Dendritic cell treated with granulocyte-macrophage colony-stimulating factor and Interleukin-4, amounts not matched to agents 40 ng/mL and 50 ng/mL, for 4 days (primary cell): ENCODE results near the gene RPL14.

Experiments
- H3K27ac Mint-ChIP-seq: one replicate; pipeline ENCODE4 v1.8.0; 2022; ENCODE audit warnings: mild to moderate bottlenecking, mixed read lengths
- H3K27me3 Mint-ChIP-seq: one replicate; pipeline ENCODE4 v1.8.0; 2022; ENCODE audit warnings: mild to moderate bottlenecking, mixed read lengths
- H3K36me3 Mint-ChIP-seq: one replicate; pipeline ENCODE4 v1.8.0; 2022; ENCODE audit warnings: low read depth, mixed read lengths
- H3K4me1 Mint-ChIP-seq: one replicate; pipeline ENCODE4 v1.8.0; 2022; ENCODE audit warnings: low read depth, mixed read lengths
- H3K4me3 Mint-ChIP-seq: one replicate; pipeline ENCODE4 v1.8.0; 2022; ENCODE audit warnings: mild to moderate bottlenecking, moderate library complexity, mixed read lengths
- H3K9me3 Mint-ChIP-seq: one replicate; pipeline ENCODE4 v1.8.0; 2022; ENCODE audit warnings: mixed read lengths
- intact Hi-C: fragments of 100-400 bp; cut with micrococcal nuclease; formaldehyde crosslinking; loops from one replicate; pipeline ENCODE4 v1.15.0; 2022

Gene RPL14

DNA sequence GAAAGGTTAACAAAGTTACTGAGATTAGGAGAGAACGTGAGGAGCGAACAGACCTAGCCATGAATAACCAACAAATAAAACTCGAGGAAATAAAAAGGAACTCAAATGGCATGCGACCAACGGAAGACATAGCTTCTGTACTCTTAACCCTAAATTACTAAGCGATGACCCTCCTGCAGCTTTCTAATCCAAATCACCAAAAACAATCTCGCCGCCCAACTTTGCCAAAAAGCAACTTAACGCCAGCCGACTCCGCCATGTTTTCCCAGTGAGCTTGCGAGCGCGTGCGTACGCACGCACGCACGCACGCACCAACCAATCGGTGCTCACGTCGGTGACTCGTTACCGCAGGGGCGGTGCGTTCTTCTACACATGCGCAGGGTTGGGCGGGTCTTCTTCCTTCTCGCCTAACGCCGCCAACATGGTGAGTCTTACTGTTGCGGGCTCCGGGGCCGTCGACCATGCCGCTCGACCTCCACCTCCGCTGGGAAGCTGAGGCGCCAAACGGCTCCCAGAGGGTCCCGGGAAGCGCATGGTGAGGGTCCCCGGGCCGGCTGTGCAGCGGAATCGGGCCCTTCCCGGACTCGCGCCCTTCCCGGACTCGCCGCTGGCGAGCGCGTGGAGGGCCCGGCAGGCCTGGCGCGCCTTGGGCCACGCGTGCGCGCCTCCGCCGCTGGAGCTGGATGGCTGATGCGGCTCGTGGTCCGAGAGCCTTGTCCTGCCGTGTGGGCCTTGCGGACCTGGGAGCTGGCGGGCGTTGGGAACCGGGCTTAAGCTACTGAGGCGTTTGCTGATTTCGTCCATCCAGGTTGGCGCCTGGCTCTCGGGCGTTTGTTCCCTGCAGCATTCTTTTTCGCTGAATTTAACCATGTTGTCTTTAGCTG lies at the start of gene RPL14:
Gene RPL14, plus strand, starts transcription at position 400 of the 884 bp plus-strand sequence. Its CDS starts 133 bp downstream, at position 533.
- peaks cover 2% of the 10 kb centered on the region for H3K27me3 Mint-ChIP-seq
- peak within 1 kb of the TSS; percentile 81 for H3K4me3 Mint-ChIP-seq
- H3K27ac Mint-ChIP-seq = peak within 1 kb of the TSS; percentile 88
- intact Hi-C loops = loop anchor here (1.0 to 2.0 kb wide), 2 partner anchors 20 to 67 kb away; partner anchors contain the start of genes ZNF619 and ZNF621
- no peaks in the 10 kb centered on the region for H3K9me3 Mint-ChIP-seq
- H3K36me3 Mint-ChIP-seq = peaks cover 67% of the 10 kb centered on the region
- H3K4me1 Mint-ChIP-seq = peaks cover 30% of the 10 kb centered on the region

DNA sequence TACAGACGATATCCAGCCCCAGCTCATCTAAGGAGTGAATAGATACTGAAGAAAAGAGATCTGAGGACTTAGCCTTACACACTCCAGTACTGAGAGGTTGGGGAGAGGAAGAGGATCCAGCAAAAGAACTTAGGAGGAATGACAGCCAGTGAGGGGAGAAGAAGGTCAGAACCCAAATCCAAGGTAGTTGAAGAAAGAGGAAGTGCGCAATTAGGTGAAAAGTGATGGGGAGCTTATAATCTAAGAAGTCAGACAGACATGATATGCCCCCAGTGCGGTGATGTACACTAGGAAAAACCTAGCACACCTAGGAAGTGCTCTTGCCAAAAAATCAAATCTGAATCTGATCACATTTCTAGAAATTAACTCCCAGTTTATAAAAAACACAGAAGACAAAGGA lies 49.5 kb upstream of the RPL14 start:
- H3K4me1 Mint-ChIP-seq = no peaks in the 10 kb centered on the region
- H3K27me3 Mint-ChIP-seq = no peaks in the 10 kb centered on the region
- H3K27ac Mint-ChIP-seq = no peak overlapping the region
- H3K36me3 Mint-ChIP-seq = no peaks in the 10 kb centered on the region
- intact Hi-C loops = no loop called here
- no peaks in the 10 kb centered on the region for H3K9me3 Mint-ChIP-seq
- H3K4me3 Mint-ChIP-seq = no peak overlapping the region

DNA sequence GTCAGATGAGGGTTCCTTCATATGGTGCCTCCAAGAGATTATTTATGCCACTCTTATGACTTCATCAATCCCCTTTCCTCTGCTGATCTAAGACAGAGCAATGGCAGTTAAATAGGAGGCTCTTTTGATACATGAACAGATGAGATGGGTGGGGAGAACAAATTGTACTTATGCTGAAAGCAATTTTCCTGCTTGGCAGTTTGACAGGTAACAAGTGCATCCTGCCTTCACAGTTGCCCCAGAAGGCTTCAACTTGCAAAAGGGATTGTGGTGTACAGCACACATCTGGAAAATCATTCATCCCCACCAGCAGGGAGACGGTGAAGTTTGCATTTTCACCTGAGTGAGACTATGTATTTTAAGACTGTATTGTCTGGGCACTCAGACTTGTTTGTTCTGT lies 42.9 kb upstream of the RPL14 start:
- Mint-ChIP-seq H3K27ac (no peak overlapping the region), H3K4me3 (no peak overlapping the region), H3K9me3 (no peaks in the 10 kb centered on the region), H3K4me1 (no peaks in the 10 kb centered on the region), H3K36me3 (no peaks in the 10 kb centered on the region), H3K27me3 (peaks cover 3% of the 10 kb centered on the region)
- intact Hi-C loops = no loop called here

DNA sequence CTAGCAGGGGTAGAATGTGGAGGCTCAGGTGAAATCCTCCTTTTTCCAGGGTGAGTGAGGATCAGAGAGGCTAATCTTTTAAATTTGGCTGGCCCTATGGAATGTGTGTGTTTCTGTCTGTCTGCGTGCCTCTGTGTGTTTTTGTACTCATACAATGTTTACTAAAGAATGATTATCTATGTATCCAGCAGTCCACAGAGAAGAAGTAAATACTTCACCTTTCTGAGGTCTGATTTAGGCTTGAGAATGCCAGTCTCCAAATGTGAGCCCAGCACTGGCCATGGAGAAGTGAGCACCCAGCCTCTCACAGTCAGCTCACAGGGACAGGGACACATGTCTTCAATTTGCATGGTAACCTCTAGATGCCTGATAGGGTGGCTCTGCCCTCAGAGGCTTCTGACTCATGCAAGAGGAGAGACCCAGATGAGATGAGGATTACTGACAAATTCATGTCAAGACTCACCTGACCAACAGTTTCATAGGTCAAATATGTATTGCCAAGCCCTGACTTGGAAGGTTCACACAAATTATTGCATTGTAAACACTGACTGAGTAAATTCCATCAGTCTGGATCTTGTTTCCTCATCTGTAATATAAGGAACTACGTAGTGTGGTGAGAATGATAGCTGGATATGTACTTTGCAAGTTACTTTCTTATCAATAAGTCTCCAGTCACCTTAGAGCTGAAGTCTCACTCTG lies 39.1 kb upstream of the RPL14 start:
- intact Hi-C loops = no loop called here
- peaks cover 5% of the 10 kb centered on the region for H3K36me3 Mint-ChIP-seq

DNA sequence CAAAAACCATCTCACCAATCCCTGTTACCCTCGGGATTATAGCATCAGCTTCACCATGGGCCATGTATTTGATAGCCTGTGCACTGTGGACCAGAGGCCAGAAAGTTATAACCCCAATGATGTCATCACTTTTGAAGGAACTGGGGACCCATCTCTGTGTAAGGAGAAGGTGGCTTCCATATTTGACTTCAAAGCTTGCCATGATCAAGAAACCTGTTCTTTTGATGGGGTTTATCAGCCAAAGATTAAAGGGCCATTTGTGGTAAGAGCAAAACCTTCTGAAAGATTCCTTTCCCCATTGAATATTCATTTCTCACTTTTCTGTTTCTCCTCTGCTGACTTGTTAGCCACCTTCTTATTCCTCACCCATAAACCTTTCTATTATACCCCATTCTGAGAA lies 34.3 kb upstream of the RPL14 start:
- intact Hi-C loops = no loop called here

More for the DNA sequence above, 39.1 kb upstream of the RPL14 start:
- H3K4me3 Mint-ChIP-seq = no peak overlapping the region
- no peak overlapping the region for H3K27ac Mint-ChIP-seq
- no peaks in the 10 kb centered on the region for H3K4me1 Mint-ChIP-seq
- H3K9me3 Mint-ChIP-seq = no peaks in the 10 kb centered on the region
- H3K27me3 Mint-ChIP-seq = peaks cover 3% of the 10 kb centered on the region

DNA sequence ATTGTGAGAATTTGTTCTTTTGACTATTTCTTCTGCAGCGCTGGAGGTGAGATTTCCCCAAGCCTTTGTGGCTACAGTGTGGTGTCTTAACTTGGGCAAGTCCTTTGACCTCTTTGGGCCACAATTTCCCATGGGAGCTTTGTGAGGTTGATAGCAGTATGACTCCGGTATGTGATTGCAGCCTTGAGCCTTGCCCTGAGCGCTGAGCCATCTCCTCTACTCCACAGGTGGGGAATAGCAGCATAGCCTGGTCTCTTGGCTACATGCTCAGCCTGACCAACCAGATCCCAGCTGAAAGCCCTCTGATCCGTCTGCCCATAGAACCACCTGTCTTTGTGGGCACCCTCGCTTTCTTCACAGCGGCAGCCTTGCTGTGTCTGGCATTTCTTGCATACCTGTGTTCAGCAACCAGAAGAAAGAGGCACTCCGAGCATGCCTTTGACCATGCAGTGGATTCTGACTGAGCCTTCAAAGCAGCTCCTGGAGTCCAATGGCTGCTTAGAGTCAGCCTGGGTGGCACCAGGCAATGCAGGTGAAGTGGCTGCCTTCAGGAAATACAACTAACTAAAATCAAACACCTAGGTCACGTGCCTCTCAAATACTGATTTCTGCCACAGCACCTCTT lies 30.0 kb upstream of the RPL14 start:
- H3K27me3 Mint-ChIP-seq = no peaks in the 10 kb centered on the region
- H3K36me3 Mint-ChIP-seq = peaks cover 20% of the 10 kb centered on the region
- intact Hi-C loops = no loop called here
- no peak overlapping the region for H3K27ac Mint-ChIP-seq
- no peak overlapping the region for H3K4me3 Mint-ChIP-seq
- H3K4me1 Mint-ChIP-seq = no peaks in the 10 kb centered on the region
- no peaks in the 10 kb centered on the region for H3K9me3 Mint-ChIP-seq

More for the DNA sequence above, 34.3 kb upstream of the RPL14 start:
- H3K4me1 Mint-ChIP-seq = no peaks in the 10 kb centered on the region
- no peak overlapping the region for H3K27ac Mint-ChIP-seq
- no peak overlapping the region for H3K4me3 Mint-ChIP-seq
- H3K36me3 Mint-ChIP-seq = peaks cover 15% of the 10 kb centered on the region
- H3K9me3 Mint-ChIP-seq = no peaks in the 10 kb centered on the region
- H3K27me3 Mint-ChIP-seq = no peaks in the 10 kb centered on the region

DNA sequence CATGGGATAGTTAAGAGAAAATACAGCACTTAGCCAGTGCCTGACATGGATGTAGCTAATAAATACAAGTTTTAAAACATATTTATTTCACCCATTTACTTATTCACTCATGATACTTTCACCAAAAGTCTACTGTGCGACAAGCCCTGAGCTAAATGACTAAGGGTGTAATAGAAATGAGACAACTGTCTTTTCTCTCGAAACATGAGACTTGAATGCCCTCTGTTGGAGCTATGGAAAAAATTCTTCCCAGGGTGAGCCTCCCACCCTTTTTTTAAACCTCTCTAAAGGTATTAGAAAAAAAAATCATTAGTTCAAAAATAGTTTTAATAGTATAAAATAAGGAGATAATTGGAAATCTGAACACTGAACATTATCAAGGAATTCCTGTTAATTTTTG lies 24.3 kb upstream of the RPL14 start:
- no peak overlapping the region for H3K4me3 Mint-ChIP-seq
- H3K27me3 Mint-ChIP-seq = no peaks in the 10 kb centered on the region
- peaks cover 6% of the 10 kb centered on the region for H3K36me3 Mint-ChIP-seq

DNA sequence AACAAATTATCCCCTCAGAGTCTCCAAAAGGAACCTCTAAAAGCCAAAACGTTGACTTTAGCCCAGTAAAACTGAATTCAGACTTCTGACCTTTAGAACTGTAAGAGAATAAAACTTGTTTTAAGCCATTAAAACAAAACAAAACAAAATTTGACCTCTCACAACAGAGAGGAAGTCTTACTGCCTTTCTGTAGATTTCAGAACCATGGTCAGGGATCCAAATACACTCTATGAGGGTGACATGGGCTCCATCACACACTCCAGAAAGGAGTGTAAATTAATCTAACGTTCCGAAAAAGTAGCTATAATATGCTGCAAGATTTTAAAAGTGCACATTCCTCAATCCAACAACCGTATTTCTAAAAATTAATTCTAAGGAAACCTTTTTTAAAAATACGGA lies 19.2 kb upstream of the RPL14 start:
- no peak overlapping the region for H3K4me3 Mint-ChIP-seq
- intact Hi-C loops = no loop called here
- H3K27ac Mint-ChIP-seq = no peak overlapping the region
- H3K27me3 Mint-ChIP-seq = no peaks in the 10 kb centered on the region
- no peaks in the 10 kb centered on the region for H3K4me1 Mint-ChIP-seq
- H3K9me3 Mint-ChIP-seq = no peaks in the 10 kb centered on the region
- no peaks in the 10 kb centered on the region for H3K36me3 Mint-ChIP-seq

More for the DNA sequence above, 24.3 kb upstream of the RPL14 start:
- Mint-ChIP-seq H3K27ac (no peak overlapping the region), H3K4me1 (no peaks in the 10 kb centered on the region), H3K9me3 (no peaks in the 10 kb centered on the region)
- intact Hi-C loops = no loop called here

DNA sequence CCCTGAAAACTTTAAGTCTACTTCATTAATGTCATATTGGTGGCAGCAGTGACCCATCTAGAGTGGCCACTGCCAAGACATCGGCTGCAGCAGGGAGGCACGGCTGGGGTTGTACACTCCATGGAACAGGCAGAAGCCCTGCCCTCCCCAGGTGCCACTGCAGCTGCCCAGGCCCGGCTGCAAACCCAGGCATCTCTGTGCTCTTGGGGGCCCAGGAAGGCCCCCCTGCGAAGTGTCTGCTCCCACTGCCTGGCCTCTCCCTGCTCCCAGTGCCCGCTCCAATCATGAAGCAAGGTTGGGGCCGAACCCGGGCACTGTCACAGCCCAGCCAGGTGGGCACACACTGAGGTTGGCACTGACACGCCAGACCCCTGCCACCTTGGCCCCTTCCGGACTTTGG lies 12.1 kb upstream of the RPL14 start:
- H3K9me3 Mint-ChIP-seq = no peaks in the 10 kb centered on the region
- H3K27me3 Mint-ChIP-seq = no peaks in the 10 kb centered on the region
- H3K27ac Mint-ChIP-seq = no peak overlapping the region
- peaks cover 5% of the 10 kb centered on the region for H3K4me1 Mint-ChIP-seq
- H3K4me3 Mint-ChIP-seq = no peak overlapping the region
- intact Hi-C loops = no loop called here
- peaks cover 39% of the 10 kb centered on the region for H3K36me3 Mint-ChIP-seq

DNA sequence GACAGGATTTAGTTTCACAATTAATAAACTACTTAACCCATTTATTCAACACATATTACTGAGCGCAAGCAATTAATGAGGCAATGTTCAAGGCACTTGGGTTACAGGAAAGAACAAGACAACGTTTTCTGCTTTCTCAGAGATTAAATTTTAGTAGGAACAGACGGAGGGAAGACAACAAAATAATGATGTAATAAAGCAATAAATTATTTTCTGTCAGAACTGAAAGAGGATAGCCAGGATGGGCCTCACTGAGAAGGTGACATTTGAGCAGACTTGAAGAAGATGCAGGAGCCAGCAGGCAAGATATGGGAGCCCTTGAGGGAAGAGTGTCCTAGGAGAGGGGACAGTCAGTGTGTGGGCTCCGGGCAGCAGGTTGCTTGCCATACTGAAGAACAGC lies 11.3 kb upstream of the RPL14 start:
- Mint-ChIP-seq H3K27ac (no peak overlapping the region), H3K27me3 (no peaks in the 10 kb centered on the region)

DNA sequence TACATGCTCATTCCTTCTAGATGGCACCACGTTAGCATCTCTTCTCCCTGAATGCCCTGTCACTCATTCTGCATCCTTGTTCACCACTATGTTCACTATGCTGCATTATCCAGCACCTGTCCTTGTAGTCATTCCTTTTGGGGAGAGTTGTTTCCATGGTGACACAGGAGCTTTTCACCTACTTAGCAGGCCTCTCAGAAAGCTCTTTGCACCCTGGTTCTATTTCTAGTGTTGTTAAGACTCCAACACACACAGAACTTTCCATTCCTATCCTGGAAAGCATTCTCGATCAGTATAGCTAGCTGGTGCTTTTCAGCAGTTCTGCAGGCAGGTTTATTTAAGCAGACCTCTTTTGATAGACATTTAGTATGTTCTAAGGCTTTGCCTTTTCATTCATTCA lies 6.7 kb upstream of the RPL14 start:
- H3K4me3 Mint-ChIP-seq = no peak overlapping the region
- H3K27me3 Mint-ChIP-seq = peaks cover 1% of the 10 kb centered on the region
- H3K4me1 Mint-ChIP-seq = peaks cover 25% of the 10 kb centered on the region
- intact Hi-C loops = loop anchor here (5.0 kb wide), 1 partner anchor 143 kb away; the partner anchor contains the start of gene EIF1B
- no peaks in the 10 kb centered on the region for H3K9me3 Mint-ChIP-seq
- H3K27ac Mint-ChIP-seq = no peak overlapping the region
- H3K36me3 Mint-ChIP-seq = peaks cover 54% of the 10 kb centered on the region

More for the DNA sequence above, 11.3 kb upstream of the RPL14 start:
- Mint-ChIP-seq H3K36me3 (peaks cover 46% of the 10 kb centered on the region), H3K9me3 (no peaks in the 10 kb centered on the region), H3K4me3 (no peak overlapping the region), H3K4me1 (peaks cover 8% of the 10 kb centered on the region)
- intact Hi-C loops = no loop called here

GRCh38 chr3:40451551-40451950 lies 5.6 kb upstream of the RPL14 start:
- H3K27me3 Mint-ChIP-seq = peaks cover 2% of the 10 kb centered on the region
- no peaks in the 10 kb centered on the region for H3K9me3 Mint-ChIP-seq
- intact Hi-C loops = loop anchor here (5.0 kb wide), 1 partner anchor 144 kb away; the partner anchor contains the start of gene EIF1B
- peaks cover 43% of the 10 kb centered on the region for H3K36me3 Mint-ChIP-seq
- H3K4me1 Mint-ChIP-seq = peaks cover 25% of the 10 kb centered on the region
- no peak overlapping the region for H3K27ac Mint-ChIP-seq
- H3K4me3 Mint-ChIP-seq = no peak overlapping the region

GRCh38 chr3:40452057-40452456 lies 5.1 kb upstream of the RPL14 start:
- Mint-ChIP-seq H3K36me3 (peaks cover 42% of the 10 kb centered on the region), H3K4me3 (peak overlapping the region; percentile 98), H3K27ac (peak overlapping the region; percentile 96), H3K9me3 (no peaks in the 10 kb centered on the region), H3K4me1 (peaks cover 25% of the 10 kb centered on the region), H3K27me3 (peaks cover 2% of the 10 kb centered on the region)
- intact Hi-C loops = loop anchor here (2.0 to 5.0 kb wide), 2 partner anchors 73 to 145 kb away; partner anchors contain the start of genes EIF1B and ZNF621

- H3K9me3 Mint-ChIP-seq = no peaks in the 10 kb centered on the region
- intact Hi-C loops = loop anchor here (2.0 to 5.0 kb wide), 2 partner anchors 72 to 145 kb away; partner anchors contain the start of genes EIF1B and ZNF621
- H3K27ac Mint-ChIP-seq = peak overlapping the region; percentile 96
- H3K27me3 Mint-ChIP-seq = peaks cover 2% of the 10 kb centered on the region
- peaks cover 42% of the 10 kb centered on the region for H3K36me3 Mint-ChIP-seq
- peak overlapping the region; percentile 98 for H3K4me3 Mint-ChIP-seq
- H3K4me1 Mint-ChIP-seq = peaks cover 25% of the 10 kb centered on the region
Measured at GRCh38 chr3:40452562-40452875, 4.6 kb upstream of the RPL14 start.
